Effector CD4-positive, alpha-beta T cell (primary cell): Measurements from ENCODE around the gene KLK13.

Experiments
- DNase-seq: peaks from one replicate; pipeline ENCODE4 v3.0.0-alpha.2; 2020

KLK13 gene

DNA sequence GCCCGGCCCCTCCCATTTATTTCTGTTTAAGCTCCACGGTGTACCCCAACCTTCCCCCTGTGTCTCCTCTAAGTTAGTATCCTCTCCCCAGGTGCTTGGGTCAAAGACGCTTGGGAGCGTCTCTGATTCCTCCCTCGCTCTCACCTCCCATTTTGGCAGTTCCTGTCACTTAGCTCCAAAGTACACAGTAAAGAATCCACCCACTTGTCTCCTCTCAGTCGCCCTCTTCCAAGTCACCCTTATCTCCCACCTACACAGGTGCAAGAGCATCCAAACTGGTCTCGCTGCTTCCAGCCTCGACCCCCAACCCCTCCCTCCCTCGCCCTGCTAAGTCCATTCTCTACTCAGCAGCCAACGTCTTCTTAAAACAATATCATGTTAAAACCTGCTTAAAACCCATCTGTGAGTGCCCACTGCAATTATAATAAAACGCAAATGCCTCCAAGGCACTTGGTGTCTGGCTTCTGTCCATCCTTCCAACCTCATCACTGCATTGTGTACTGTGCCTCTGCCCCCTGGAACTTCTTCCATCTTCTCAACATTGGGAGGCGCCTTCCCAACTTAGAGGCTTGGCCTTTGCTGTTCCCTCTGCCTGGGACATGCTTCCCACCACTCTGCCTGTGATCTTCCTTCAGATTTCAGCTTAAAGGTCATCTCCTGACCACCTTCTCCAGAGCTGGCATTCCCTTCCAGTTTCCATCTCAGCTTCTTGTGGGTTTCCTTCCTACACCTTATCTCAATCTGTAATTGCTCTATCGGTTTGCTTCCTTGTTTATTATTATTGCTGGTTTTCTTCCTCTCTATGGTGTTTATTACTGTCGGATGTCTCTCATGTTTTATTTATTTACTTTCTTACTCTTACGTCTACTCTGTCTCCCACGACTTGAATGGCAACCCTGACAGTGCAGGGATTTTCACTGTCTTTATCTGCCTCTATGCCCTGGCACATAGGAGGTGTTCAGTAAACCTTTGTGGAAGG lies 27.3 kb upstream of the KLK13 start:
- DNase-seq: no peak

DNA sequence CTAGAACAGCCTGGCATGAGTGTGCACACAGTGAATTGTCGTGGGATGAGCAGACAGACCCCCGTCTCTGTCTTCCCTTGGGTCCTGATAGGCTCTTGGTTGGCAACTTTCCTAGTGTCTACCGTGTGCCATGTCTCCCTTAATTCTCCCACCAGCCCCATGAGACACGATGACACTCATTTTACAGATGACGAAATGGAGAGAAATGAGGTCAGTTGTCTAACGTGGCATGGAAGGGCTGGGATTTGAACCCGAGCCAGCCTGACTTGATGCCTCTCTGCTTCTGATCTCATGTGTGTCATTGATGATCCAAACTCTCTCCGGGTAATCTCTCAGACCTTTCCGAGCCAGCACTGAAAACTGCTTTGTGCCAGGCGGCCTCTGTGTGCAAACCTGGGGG lies 26.2 kb upstream of the KLK13 start:
- DNase-seq: no peak

DNA sequence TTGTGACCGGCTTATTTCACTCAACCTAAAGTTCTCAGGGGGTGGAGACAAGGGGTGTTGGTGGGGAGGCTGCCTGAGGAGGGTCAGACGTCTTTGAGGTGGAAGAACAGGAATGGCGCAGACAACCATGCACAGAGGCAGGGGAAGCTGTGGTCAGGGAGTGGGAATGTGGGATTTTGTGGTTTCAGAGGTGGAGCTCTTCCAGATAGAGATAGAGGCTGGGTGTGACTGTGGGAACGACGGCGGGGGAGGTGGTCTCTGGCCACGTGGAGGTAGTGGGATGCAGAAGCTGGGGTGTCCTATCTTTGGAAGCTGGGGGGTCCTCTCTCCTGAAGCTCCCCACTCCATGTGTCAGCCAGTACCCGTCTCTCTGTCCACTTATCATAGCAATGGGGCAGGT lies 25.6 kb upstream of the KLK13 start:
- DNase-seq: no peak

DNA sequence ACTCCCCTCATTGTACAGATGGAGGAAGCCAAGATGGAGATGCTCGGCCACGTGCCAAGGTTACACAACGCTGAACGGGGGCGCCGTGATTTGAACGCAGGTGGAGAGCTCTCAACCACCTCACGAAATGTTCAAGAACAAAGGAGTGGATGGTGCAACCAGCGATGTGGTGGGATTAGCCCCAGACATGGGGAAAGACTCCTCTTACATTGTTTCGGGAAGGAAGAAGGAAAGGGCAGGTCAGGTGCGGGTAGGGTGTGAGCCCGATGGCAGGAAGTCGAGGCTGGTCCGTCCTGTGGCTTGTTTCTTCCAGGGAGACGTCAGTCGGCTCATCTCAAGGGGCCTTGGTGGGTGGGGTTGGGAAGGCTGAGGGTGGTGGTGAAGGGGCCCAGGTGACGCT lies 24.9 kb upstream of the KLK13 start:
- no peak for DNase-seq

DNA sequence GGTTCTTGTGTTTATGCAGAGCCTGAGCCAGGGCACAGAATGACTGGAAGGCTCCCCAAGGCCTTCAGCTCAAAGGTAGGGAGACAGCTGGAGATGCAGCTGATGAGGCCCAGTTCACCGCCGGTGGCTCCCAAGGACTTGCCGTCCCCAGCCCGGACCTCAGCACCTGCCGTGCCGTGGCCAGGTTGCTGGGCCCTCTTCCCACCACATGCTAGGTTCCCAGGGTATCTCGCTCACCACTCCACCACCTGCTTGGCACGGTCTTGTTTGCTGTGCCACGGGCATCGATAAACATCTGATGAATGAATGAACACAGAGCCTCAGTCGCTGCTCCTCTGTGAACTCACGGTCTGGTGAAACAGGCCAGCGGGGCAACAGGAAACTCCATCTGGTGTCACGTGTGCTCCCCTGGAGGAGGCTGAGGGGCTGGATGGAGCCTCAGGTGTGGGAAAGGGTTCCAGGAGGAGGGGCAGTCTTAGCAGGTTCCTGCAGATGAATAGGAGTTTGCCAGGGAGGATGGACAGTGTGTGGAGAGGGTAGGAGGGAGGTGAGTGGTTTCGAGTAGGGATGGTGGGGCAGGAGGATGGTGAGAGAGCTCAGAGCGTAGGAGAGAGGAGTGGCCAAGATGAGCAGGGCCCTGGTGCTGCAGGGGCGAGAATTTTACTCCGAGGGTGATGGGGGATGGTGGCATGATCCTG lies 21.4 kb upstream of the KLK13 start:
- DNase-seq: no peak

DNA sequence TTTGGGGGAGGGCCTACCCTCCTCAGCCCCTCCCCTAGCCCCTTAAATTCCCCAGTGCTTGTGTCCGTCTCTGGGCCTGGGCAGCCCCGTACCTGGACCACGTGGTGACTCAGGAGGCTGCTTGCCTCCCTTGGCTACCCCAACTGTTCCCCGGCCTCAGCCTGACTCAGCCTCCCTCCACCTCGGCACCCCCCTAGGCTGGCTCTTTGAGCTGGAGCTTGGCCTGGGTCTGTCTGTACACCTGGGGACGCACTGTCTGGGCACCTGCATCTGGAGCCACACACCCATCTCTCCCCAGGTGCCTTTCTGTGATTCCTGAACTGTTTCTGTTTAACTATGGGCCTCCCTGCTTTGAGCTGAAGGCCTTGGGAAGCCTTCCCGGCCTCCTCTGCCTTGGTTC lies 19.6 kb upstream of the KLK13 start:
- no peak for DNase-seq

DNA sequence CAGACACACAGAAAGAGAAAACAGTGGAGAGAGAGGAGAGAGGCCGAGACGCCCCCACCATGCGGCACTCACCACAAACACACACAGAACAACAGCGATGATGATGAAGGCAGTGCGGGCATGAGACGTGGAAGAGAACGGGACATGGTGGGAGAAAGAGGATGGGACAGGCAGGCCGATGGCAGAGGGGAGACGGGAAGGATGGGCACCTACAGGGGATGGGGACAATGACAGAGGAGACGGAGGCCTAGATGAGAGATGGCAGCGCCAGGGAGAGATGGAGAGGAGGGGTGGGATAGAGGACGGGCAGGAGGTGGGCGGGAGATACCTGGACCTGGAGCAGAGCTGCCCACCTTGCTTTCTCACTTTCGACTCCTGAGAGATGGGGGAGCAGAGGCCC lies 18.9 kb upstream of the KLK13 start:
- DNase-seq: no peak

DNA sequence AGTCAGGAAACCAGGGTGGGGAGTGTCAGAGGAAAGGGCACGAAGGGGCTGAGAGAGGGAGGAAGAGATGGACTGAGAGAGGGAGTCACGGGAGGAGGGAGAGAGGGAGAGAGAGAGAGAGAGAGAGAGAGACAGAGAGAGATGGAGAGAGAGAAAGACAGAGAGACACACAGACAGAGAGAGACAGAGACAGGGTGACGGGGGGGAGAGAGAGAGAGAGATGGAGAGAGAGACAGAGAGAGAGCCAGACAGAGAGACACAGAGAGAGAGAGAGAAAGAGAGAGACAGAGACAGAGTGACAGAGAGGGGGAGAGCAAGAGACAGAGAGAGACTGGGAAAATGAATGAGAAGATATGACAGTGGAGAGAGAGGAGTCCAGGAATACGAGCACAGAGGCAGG lies 18.3 kb upstream of the KLK13 start:
- no peak for DNase-seq

DNA sequence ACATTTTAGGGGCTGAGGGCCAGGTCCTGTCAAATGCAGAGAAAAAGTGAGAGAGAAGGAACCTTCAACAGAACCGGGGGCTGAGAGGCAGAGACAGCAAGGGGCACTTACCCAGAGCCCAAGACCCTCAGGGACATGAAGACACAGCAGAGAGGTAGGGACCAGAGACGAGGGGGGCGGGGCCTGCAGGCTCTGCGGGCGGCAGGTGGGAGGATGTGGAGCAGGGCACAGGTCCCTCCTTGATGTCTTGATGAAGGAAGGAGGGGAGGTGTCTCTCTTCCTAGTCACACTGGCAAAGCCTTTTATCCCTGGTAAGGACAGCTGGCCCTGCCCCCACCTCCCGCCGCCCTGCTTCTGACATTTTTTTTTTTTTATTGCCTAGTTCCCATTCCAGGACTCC lies 17.7 kb upstream of the KLK13 start, which contains the start of gene KLK14:
Gene KLK14 (minus strand): TSS at position 277 of the 400 bp plus-strand sequence. CDS start 273 bp downstream, at position 4.
- DNase-seq: no peak

DNA sequence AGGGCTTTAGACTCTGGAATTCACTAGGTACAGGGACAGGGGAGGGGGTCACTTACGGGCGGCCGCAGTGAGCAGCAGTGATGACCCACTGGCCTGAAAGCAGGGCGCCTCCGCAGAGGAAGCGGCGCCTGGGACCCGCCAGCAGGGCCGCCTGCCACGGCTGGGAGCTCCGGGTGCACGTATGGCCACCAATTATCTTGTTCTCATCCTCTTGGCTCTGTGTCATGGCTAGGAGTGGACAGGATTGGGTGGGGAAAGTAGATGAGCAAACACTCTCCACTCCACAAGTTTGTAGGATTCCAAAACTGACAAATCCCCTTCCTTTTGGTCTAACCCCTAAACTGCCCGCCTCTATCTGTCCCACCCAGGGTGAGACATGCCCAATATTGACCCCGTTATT lies 16.6 kb upstream of the KLK13 start:
- DNase-seq: no peak

DNA sequence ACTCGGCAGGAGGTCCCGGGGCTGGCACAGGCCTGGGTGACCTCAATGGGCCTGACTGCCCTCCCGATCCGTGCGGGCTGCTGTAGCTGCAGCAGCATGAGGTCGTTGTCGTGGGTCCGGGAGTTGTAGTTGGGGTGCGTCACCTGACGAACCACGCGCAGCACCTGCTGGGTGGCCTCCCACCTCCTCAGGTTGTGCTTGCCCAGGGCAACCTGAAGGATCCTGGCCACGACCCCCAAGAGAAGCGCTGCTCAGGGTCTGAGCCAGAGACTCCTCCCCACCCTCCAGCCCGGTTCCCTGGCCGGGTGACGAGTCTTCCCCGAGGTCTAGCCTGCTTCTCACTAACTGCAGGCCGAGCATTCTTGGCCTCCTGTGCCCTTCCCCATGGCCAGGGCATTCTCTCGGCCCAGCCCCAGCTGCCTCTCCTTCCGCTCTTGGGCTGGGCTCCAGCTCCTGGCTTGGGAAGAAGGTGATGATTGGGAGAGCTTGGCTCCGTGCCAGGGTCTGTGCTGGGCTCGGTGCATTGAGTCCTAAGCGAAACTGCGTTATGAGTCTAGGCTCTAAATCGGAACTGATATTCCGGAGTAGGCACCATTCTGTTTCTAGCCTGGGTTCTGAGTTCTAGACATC lies 14.7 kb upstream of the KLK13 start:
- DNase-seq: no peak

DNA sequence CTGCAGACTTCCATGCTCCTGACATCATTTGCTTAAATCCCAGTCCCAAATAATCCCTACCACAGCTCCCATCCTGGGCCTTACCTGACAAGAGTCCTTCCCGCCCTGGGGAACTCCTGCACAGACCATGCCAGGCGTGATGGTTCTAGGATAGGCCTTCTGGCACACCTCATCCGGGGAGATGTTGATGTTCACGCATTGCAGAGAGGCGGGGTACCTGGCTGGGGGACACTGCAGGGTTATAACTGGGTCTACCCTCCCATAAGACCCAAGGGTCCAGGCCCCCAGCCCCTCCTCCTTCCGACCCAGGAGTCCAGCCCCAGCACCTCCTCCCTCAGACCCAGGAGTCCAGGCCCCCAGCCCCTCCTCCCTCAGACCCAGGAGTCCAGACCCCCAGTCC lies 13.8 kb upstream of the KLK13 start:
- no peak for DNase-seq

DNA sequence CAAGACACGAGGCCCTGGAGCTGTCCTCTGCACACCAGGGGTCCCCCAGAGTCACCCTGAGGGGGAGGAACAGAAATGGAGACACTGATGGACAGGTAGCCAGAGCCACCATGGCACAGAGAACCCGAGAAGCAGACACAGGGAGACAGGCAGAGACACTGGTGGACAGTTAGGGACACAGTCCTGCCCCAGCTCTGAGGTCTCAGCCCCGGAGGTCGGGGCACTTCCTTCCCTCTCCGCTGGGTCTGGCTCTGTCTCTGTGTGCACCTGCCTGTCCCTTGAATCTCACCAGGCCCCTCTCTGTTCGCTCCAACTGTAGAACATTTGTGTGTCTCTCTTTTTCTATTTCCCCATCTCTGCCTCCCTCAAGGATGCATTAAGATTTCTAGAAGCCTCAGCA lies 13.2 kb upstream of the KLK13 start:
- DNase-seq: no peak

DNA sequence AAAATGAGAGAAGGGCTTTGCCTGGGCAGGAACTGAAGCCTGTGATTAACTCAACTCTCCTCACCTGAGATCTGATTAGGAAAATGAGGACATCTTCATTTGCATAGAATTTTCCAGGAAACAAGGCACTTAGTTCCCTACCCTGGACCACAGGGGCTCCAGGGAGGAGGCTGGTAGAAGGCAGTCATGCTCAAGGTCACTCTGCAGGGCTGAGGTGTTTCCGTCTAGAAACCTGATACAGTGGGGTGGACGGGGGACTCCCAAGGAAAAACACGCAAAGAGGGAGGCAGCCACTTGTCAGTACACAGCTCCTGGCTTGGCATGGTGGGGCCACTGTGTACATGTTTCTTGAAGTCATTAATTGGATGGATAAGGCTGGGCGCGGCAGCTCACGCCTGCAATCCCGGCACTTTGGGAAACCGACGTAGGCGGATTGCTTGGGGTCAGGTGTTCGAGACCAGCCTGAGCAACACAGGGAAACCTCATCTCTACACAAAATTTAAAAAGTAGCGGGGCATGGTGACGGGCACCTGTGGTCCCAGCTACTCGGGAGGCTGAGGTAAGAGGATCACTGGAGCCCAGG lies 11.8 kb upstream of the KLK13 start:
- DNase-seq: no peak

DNA sequence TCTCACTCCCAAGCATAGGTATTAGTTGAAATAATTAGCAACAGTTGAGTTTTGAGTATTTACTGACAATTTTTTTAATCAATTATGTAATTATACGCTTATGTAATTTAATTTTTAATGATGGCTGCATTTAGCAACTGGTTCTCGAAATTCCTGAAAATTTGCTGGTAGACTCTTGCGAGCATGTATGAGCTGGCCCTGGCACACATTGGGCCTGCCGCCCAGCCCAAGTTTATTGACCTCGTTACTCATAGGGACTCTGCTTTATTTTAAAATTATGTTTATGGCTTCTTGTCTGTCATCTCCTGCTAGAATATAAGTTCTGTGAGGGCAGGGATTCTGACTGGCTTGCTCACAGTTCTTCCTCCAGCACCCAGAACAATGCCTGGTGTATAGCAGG lies 11.1 kb upstream of the KLK13 start:
- no peak for DNase-seq

DNA sequence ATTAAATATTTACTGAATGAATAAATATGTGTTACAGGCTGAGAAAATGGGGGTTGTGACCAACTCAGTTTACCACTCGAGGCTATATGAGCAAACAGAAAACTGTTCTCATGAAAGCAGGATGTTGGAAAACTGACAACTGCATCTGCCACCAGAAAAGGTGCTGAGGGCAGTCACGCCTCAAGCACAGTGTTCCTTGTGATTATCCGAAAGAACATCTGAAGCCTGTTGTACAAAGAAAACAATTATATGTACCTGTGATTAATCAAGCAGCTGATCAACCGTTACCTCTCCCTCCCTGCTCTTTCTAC lies 6.2 kb upstream of the KLK13 start:
- DNase-seq: no peak

DNA sequence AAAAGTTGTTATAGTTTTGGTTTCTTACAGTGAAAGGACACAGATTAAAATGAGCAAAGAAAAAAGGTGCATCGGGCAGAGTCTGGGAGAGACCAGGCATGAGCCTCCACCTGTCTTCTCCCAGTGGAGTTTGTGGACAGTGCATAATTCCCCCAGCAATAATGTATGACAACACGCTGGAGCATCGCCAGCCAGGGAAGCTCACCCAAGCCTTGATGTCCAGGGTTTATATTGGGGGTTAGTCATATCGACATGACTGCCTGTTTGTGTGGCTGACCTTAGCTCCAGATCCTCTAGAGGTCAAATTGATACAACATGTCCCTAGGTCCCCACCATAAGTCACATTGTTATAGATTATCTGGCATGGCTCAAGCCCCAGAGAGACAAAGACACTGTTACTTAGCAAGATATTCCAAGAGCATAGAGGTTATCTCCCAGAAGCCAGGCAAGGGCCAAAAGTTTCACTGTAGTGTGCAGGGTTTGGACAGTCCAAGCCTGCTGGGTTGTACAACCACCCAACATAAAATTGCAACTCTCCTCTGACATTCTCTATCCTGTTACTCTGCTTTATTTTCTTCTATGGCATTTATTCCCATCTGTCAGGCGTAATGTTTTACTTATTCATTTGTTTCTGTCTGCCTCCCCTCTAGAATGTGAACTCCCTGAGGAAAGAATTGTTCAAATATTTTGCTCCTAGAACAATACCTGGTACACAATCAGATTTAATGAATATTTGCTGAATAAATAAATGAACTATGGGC lies 5.6 kb upstream of the KLK13 start:
- no peak for DNase-seq

DNA sequence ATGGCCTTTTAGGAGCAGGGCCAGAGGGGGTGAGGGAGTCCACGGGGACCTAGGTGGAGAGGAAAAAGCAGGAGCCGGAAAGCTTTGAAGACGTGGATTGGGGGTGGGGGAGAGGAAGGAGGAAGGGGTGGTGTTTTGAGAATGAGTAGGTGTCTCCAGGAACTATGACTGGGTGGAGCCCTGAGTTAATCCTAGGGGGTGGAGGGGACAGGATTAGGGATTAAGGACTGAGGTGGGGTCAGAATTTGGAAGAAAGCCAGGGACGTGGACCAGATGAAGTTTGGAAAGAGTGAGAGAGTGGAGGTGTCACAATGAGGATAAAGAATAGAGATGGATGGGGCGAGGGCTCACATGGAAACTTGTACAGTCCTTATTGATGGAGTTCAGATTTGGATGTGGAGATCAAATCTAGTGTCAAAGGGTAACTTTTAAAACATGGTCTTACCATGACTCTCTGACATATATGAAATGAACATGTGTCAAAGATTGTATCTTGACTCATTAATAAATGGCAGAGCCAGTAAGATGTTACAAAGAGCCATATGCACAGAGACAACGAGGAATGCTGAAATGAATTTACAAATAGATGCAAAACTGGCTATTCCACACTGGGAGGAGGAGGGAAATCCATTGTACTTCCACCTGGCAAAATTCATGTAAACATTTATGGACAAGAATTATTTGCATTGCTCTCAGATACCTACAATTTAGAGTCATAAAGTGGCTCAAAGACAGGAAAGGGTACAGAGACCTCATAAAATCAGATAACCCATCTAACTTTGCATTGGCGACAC lies 1.7 kb upstream of the KLK13 start:
- no peak for DNase-seq

DNA sequence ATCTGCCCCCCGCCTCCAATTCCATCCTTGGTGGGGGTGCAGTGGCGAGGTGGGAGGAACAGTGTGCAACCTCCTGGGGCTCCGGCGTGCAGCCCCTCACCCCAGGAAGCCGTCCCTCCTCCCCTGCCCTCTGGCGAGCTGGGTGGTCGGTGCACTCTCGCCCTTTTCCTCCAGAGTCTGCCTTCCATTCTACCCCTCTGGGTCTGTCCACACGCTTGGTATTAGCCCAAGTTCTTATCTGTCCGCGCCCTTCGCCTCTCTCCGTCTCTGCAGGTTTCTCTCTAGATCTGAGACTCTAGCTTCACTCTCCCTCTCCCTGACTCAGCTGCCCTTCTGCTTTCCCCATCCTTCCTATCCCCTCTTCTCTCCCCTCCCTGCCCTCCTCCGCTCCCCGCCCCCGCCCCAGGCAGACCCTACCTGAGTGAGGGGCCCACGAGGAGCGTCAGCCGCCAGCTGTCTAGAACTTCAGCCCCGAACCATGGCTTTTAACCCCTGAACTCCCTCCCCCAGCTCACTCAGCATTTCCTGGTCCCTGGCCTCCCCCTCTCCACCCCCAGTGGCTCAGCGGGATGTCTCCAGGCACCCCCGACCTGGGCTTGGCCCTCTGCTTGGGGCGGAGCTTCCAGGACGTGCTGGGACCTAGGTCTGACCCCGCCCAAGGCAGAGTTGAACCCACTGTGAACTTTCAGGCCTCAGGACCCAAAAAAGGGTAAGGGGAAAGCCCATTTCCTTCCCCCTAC lies 499 bp upstream of the KLK13 start:
- DNase-seq: no peak

DNA sequence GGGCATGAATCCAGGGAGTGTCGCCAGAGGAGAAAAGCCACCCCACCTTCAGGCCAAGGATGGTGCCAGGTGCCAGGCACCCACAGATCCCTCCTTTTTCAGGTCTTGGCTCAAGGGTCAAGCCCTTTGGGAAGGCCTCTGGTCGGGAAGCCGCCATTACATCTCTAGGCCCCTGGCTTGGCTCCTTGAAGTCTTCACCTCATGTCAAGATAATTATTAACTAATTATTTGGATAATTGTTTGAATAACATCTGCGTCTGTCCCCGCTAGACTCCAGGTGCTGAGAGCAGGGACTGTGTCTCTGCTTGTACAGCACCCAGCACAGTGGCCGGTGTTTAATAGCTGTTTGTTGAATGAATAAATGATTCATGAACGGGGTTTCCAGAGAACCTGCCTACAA lies 1.2 kb downstream of the KLK13 start:
- DNase-seq: no peak

DNA sequence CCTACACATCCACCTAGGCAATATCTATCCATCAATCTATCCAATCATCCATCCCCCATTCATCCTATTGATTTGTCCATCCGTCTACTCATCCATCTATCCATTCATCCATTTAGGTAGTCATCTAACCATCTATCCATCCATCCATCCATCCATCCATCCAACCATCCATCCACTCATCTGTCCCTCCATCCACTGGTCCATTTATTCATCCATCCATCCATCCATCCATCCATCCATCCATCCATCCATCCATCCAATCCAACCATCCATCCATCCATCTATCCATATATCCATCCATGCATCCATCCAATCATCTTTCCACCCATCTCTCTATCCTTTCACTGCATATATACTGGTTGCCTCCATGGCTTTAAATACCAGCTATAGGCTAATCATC lies 3.9 kb downstream of the KLK13 start:
- DNase-seq: no peak
